ENCODE measurements around the gene KCNQ5.

The KCNQ5 gene

GRCh38 chr6:73051147-73051546, 429.3 kb downstream of the KCNQ5 start:
- Histone ChIP-seq H3K79me2 (ENCODE audit: insufficient read depth, low read depth) (no peaks in the 10 kb centered on the region), H3K27ac (no peak overlapping the region), H3K27me3 (ENCODE audit: insufficient read depth, low read depth) (no peaks in the 10 kb centered on the region), H3K4me3 (IDR thresholded peaks at IDR 0.05; ENCODE audit: insufficient read depth, low read depth, low read length) (no peak overlapping the region), H3K36me3 (ENCODE audit: insufficient read depth) (no peaks in the 10 kb centered on the region), H4K20me1 (ENCODE audit: insufficient read depth) (no peaks in the 10 kb centered on the region), H3K4me2 (no peak overlapping the region), H3K9ac (no peak overlapping the region), H3K4me1 (ENCODE audit: low read depth, poor library complexity, severe bottlenecking) (no peaks in the 10 kb centered on the region), H2AFZ (ENCODE audit: low read depth) (no peak overlapping the region)
- TF ChIP-seq CTCF (conservative IDR thresholded peaks at IDR 0.05; ENCODE audit: low read depth, low read length): no peak

- Histone ChIP-seq H3K27me3 (ENCODE audit: insufficient read depth, low read depth) (no peaks in the 10 kb centered on the region), H3K36me3 (ENCODE audit: insufficient read depth) (no peaks in the 10 kb centered on the region), H3K4me3 (IDR thresholded peaks at IDR 0.05; ENCODE audit: insufficient read depth, low read depth, low read length) (no peak overlapping the region), H2AFZ (ENCODE audit: low read depth) (no peak overlapping the region), H3K4me1 (ENCODE audit: low read depth, poor library complexity, severe bottlenecking) (no peaks in the 10 kb centered on the region), H4K20me1 (ENCODE audit: insufficient read depth) (no peaks in the 10 kb centered on the region), H3K27ac (no peak overlapping the region), H3K79me2 (ENCODE audit: insufficient read depth, low read depth) (no peaks in the 10 kb centered on the region), H3K9ac (no peak overlapping the region), H3K4me2 (no peak overlapping the region)
- TF ChIP-seq CTCF (conservative IDR thresholded peaks at IDR 0.05; ENCODE audit: low read depth, low read length): no peak
These were observed 433.1 kb downstream of the KCNQ5 start for GRCh38 chr6:73054958-73055357.

GRCh38 chr6:73058736-73059135, 436.9 kb downstream of the KCNQ5 start:
- H3K79me2 ChIP-seq (ENCODE audit: insufficient read depth, low read depth): no peaks in the 10 kb centered on the region
- H3K27ac ChIP-seq: no peak overlapping the region
- no peak overlapping the region for H3K4me2 ChIP-seq
- H4K20me1 ChIP-seq (ENCODE audit: insufficient read depth): no peaks in the 10 kb centered on the region
- H3K36me3 ChIP-seq (ENCODE audit: insufficient read depth): no peaks in the 10 kb centered on the region
- no peaks in the 10 kb centered on the region for H3K27me3 ChIP-seq (ENCODE audit: insufficient read depth, low read depth)
- H3K4me1 ChIP-seq (ENCODE audit: low read depth, poor library complexity, severe bottlenecking): no peaks in the 10 kb centered on the region
- H2AFZ ChIP-seq (ENCODE audit: low read depth): no peak overlapping the region
- no peak overlapping the region for H3K4me3 ChIP-seq (IDR thresholded peaks at IDR 0.05; ENCODE audit: insufficient read depth, low read depth, low read length)
- TF ChIP-seq CTCF (conservative IDR thresholded peaks at IDR 0.05; ENCODE audit: low read depth, low read length): no peak
- no peak overlapping the region for H3K9ac ChIP-seq

- no peak overlapping the region for H3K9ac ChIP-seq
- no peaks in the 10 kb centered on the region for H3K4me1 ChIP-seq (ENCODE audit: low read depth, poor library complexity, severe bottlenecking)
- no peak overlapping the region for H2AFZ ChIP-seq (ENCODE audit: low read depth)
- no peak for TF ChIP-seq CTCF (conservative IDR thresholded peaks at IDR 0.05; ENCODE audit: low read depth, low read length)
- no peaks in the 10 kb centered on the region for H4K20me1 ChIP-seq (ENCODE audit: insufficient read depth)
- H3K4me2 ChIP-seq: no peak overlapping the region
- no peaks in the 10 kb centered on the region for H3K36me3 ChIP-seq (ENCODE audit: insufficient read depth)
- no peak overlapping the region for H3K4me3 ChIP-seq (IDR thresholded peaks at IDR 0.05; ENCODE audit: insufficient read depth, low read depth, low read length)
- no peak overlapping the region for H3K27ac ChIP-seq
- no peaks in the 10 kb centered on the region for H3K79me2 ChIP-seq (ENCODE audit: insufficient read depth, low read depth)
- H3K27me3 ChIP-seq (ENCODE audit: insufficient read depth, low read depth): no peaks in the 10 kb centered on the region
These were observed 440.3 kb downstream of the KCNQ5 start for GRCh38 chr6:73062130-73062529.

GRCh38 chr6:73062837-73063236, 441.0 kb downstream of the KCNQ5 start:
- TF ChIP-seq CTCF (conservative IDR thresholded peaks at IDR 0.05; ENCODE audit: low read depth, low read length): no peak
- H3K4me3 ChIP-seq (IDR thresholded peaks at IDR 0.05; ENCODE audit: insufficient read depth, low read depth, low read length): no peak overlapping the region
- H3K36me3 ChIP-seq (ENCODE audit: insufficient read depth): no peaks in the 10 kb centered on the region
- no peaks in the 10 kb centered on the region for H3K4me1 ChIP-seq (ENCODE audit: low read depth, poor library complexity, severe bottlenecking)
- no peaks in the 10 kb centered on the region for H4K20me1 ChIP-seq (ENCODE audit: insufficient read depth)
- H3K27me3 ChIP-seq (ENCODE audit: insufficient read depth, low read depth): no peaks in the 10 kb centered on the region
- H2AFZ ChIP-seq (ENCODE audit: low read depth): no peak overlapping the region
- no peak overlapping the region for H3K27ac ChIP-seq
- no peak overlapping the region for H3K4me2 ChIP-seq
- H3K9ac ChIP-seq: no peak overlapping the region
- H3K79me2 ChIP-seq (ENCODE audit: insufficient read depth, low read depth): no peaks in the 10 kb centered on the region
